ENCODE results near the gene ING5. TPM values are rescaled to one million over a fixed set of nuclear protein-coding genes. Genes with fewer than 3 reads are reported as not detected.
"Not testable (repeated sequence)": the region's sequence is repeated elsewhere in the genome, so short reads cannot be mapped to it uniquely, and the experiment has no call there.

ING5 gene
- total RNA-seq, 1 donor from 2014 or later, result 16.3 TPM

DNA sequence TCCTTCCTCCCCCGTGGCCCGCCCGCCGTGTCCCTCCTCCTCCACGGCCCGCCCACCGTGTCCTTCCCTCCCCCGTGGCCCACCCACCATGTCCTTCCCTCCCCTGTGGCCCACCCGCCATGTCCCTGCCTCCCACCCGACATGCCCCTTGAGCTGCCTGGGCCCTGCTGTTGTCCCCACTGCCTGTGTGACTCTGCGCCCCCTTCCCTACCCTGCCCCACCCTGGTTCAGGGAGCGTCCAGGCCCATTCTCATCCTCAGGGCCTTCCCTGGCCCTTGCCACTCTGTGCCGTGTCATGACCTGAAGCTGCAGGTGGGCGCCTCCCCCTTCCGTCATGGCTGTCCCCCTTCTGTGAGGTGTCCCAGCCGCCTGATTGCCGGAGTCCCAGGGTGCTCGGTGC, 53.3 kb downstream of the ING5 start:
- H3K9me3 Mint-ChIP-seq (ENCODE audit: low read depth), result no peaks in the 10 kb centered on the region
- H3K4me1 Mint-ChIP-seq (ENCODE audit: low read depth), result no peaks in the 10 kb centered on the region
- no peak for DNase-seq (ENCODE audit: low spot score)
- H3K4me3 Mint-ChIP-seq (ENCODE audit: unreplicated experiment), result no peak overlapping the region
- TF ChIP-seq, protein P1, sequence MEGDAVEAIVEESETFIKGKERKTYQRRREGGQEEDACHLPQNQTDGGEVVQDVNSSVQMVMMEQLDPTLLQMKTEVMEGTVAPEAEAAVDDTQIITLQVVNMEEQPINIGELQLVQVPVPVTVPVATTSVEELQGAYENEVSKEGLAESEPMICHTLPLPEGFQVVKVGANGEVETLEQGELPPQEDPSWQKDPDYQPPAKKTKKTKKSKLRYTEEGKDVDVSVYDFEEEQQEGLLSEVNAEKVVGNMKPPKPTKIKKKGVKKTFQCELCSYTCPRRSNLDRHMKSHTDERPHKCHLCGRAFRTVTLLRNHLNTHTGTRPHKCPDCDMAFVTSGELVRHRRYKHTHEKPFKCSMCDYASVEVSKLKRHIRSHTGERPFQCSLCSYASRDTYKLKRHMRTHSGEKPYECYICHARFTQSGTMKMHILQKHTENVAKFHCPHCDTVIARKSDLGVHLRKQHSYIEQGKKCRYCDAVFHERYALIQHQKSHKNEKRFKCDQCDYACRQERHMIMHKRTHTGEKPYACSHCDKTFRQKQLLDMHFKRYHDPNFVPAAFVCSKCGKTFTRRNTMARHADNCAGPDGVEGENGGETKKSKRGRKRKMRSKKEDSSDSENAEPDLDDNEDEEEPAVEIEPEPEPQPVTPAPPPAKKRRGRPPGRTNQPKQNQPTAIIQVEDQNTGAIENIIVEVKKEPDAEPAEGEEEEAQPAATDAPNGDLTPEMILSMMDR (IDR thresholded peaks at IDR 0.05), result no peak
- H3K27ac Mint-ChIP-seq (ENCODE audit: unreplicated experiment), result no peak overlapping the region
- H3K27me3 Mint-ChIP-seq (ENCODE audit: low read depth), result no peaks in the 10 kb centered on the region
- peaks cover 14% of the 10 kb centered on the region for H3K36me3 Mint-ChIP-seq (ENCODE audit: low read depth)

DNA sequence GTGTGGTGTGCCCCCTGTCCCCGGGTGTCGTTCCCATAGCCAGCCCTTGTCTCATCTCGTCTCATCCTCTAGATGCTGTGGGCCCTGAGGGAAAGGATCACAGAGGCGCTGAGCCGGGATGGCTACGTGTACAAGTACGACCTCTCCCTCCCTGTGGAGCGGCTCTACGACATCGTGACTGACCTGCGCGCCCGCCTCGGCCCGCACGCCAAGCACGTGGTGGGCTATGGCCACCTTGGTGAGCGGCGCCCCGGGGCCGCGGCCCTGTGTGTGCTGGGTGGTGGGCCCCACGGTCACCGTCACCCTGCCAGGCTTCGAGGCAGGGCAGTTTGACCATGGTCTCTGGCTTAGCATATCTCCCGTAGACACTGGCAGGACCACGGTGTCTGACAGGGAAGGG, 53.9 kb downstream of the ING5 start:
- H3K27ac Mint-ChIP-seq (ENCODE audit: unreplicated experiment), result no peak overlapping the region
- peaks cover 1% of the 10 kb centered on the region for H3K9me3 Mint-ChIP-seq (ENCODE audit: low read depth)
- TF ChIP-seq, protein P1 (IDR thresholded peaks at IDR 0.05), result no peak
- H3K4me3 Mint-ChIP-seq (ENCODE audit: unreplicated experiment), result no peak overlapping the region
- no peaks in the 10 kb centered on the region for H3K27me3 Mint-ChIP-seq (ENCODE audit: low read depth)
- H3K36me3 Mint-ChIP-seq (ENCODE audit: low read depth), result peaks cover 16% of the 10 kb centered on the region
- peaks cover 2% of the 10 kb centered on the region for H3K4me1 Mint-ChIP-seq (ENCODE audit: low read depth)
- no peak for DNase-seq (ENCODE audit: low spot score)

DNA sequence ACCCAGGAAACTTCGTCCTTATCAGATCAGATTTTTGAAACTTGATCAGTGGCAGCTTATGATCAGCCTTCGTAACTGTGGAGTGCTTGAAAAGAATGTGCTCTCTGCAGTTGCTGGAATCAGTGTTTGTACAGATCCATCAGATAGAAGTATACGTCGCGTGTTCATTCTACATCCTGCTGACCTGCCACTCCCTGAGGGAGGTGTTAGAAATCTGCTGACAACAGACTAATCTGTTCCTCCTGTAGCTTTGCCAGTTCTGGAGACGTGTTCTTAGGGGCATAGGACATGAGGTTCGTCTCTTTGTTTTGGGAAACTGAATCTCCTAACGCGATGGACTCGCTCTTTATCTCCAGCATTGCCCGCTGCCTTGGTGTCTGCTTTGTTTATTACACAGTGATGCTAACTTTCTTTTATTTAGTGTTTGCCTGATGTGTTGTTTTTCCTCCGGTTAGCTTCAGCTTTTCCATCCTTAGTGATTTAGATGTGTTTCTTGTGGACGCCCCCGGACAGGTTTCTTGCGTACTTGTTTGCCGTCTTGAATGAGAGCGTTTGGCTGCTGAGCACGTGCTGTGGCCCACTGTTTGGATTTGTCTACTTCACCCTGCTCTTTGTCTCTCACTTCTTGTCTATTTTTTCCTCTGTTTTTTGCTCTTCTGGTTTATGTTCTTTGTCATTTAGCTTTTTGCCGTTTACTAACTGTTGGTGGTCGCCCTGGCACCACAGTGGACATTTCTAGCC, 57.4 kb downstream of the ING5 start:
- Mint-ChIP-seq H3K4me1 (ENCODE audit: low read depth) (peaks cover 3% of the 10 kb centered on the region), H3K4me3 (ENCODE audit: unreplicated experiment) (no peak overlapping the region), H3K27ac (ENCODE audit: unreplicated experiment) (no peak overlapping the region), H3K9me3 (ENCODE audit: low read depth) (peaks cover 3% of the 10 kb centered on the region), H3K36me3 (ENCODE audit: low read depth) (peaks cover 22% of the 10 kb centered on the region), H3K27me3 (ENCODE audit: low read depth) (no peaks in the 10 kb centered on the region)
- TF ChIP-seq, protein P1 (IDR thresholded peaks at IDR 0.05), result no peak
- DNase-seq (ENCODE audit: low spot score), result no peak

DNA sequence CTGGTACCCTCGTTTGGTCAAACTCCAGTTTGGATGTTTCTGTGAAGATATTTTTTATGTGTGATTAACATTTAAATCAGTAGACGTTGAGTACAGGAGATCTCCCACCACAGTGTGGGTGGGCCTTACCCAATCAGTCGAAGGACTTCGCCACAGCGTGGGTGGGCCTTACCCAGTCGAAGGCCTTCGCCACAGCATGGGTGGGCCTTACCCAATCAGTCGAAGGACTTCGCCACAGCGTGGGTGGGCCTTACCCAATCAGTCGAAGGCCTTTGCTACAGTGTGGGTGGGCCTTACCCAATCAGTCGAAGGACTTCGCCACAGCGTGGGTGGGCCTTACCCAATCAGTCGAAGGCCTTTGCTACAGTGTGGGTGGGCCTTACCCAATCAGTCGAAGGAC, 58.1 kb downstream of the ING5 start:
- H3K4me1 Mint-ChIP-seq (ENCODE audit: low read depth); H3K4me3 Mint-ChIP-seq (ENCODE audit: unreplicated experiment); H3K27ac Mint-ChIP-seq (ENCODE audit: unreplicated experiment); H3K9me3 Mint-ChIP-seq (ENCODE audit: low read depth); H3K27me3 Mint-ChIP-seq (ENCODE audit: low read depth): not testable (repeated sequence)
- peak; percentile 29 for DNase-seq (ENCODE audit: low spot score)
- peaks cover 21% of the 10 kb centered on the region for H3K36me3 Mint-ChIP-seq (ENCODE audit: low read depth)

DNA sequence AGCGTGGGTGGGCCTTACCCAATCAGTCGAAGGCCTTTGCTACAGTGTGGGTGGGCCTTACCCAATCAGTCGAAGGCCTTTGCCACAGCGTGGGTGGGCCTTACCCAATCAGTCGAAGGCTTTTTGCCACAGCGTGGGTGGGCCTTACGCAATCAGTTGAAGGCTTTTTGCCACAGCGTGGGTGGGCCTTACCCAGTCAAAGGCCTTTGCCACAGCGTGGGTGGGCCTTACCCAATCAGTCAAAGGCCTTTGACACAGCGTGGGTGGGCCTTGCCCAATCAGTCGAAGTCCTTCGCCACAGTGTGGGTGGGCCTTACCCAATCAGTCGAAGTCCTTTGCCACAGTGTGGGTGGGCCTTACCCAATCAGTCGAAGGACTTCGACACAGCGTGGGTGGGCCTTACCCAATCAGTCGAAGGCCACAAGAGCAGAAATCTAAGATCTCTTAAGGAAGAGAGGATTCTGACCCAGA, 58.5 kb downstream of the ING5 start:
- no peak overlapping the region for H3K27ac Mint-ChIP-seq (ENCODE audit: unreplicated experiment)
- DNase-seq (ENCODE audit: low spot score), result peak; percentile 43
- no peaks in the 10 kb centered on the region for H3K27me3 Mint-ChIP-seq (ENCODE audit: low read depth)
- H3K4me3 Mint-ChIP-seq (ENCODE audit: unreplicated experiment), result no peak overlapping the region
- H3K36me3 Mint-ChIP-seq (ENCODE audit: low read depth), result peaks cover 21% of the 10 kb centered on the region
- peaks cover 3% of the 10 kb centered on the region for H3K9me3 Mint-ChIP-seq (ENCODE audit: low read depth)
- H3K4me1 Mint-ChIP-seq (ENCODE audit: low read depth), result peaks cover 3% of the 10 kb centered on the region
- TF ChIP-seq, protein P1 (IDR thresholded peaks at IDR 0.05), result no peak

All from chondrocyte (in vitro differentiated cells).